Activated CD4-positive, CD25-positive, alpha-beta regulatory T cell treated with anti-CD3 and anti-CD28 coated beads, Interleukin-2, amount 50 U/mL, for 16 hours (primary cell): ENCODE data around the gene AUTS2.

ENCODE experiments used
- DNase-seq: peaks from one replicate; pipeline ENCODE4 v3.0.0-alpha.2; 2020; ENCODE audit warnings: low read depth, low spot score

AUTS2 gene

GRCh38 chr7:70029993-70030392, 431.7 kb downstream of the AUTS2 start:
- DNase-seq: no peak

- no peak for DNase-seq
Observed at GRCh38 chr7:70030745-70031144, 432.5 kb downstream of the AUTS2 start.

- DNase-seq: no peak
Observed at GRCh38 chr7:70031245-70031644, 433.0 kb downstream of the AUTS2 start.

DNA sequence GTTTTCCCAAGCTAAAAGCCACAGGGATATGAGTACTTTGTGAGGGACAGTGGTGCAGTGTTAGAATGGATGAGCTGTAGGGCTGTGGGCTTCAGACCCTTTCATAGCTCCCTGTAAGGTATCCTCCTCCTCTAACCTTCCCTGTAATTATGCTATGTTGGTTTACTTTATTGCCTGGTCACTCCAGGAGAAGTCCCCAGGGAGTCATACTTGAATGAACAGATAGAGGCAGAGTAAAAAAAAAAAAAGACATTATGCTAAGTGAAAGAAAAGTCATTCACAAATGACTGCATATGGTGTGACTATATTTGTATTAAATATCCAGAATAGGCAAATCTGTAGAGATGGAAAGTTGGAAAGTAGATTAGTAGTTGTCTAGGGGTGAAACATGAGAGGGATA, 434.4 kb downstream of the AUTS2 start:
- no peak for DNase-seq

DNA sequence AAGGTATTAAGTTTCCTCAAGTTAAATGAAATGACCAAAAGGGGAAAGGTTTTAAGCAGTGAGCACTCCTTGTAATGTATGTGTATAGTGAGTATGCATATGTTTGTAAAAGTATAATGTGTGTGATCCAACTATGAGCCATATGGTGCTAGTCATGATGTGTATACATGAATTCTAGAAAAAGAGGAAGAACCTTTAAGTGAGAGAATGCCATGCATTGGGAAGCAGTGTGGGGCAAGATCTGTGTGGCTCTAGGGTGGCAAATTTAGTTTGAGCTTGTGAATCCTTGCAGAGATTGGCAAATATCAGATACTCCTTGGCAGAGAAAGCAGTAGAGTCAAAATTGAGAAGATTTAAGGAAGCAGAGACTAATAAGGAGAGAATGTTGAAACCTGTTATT, 435.0 kb downstream of the AUTS2 start:
- DNase-seq: no peak

GRCh38 chr7:70034999-70035398, 436.7 kb downstream of the AUTS2 start:
- no peak for DNase-seq

DNA sequence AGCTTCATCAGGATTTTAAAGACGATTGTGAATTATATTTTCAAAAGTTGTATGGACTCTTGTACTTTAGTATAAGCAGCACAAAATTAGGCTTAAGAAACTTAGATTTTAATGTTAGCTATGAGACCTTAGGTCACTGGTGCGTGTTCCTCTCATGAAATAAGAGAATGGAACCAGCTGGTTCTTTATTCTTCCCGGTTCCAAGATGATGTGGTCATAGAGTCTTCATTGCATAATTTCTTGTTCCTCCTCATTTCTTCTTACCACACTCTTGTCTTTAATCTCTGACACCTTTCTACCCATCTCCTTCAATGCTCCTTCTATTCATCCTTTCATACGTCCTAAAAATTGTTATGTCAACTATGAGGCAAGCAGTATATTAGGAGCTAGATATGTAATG, 437.2 kb downstream of the AUTS2 start:
- DNase-seq: no peak

DNA sequence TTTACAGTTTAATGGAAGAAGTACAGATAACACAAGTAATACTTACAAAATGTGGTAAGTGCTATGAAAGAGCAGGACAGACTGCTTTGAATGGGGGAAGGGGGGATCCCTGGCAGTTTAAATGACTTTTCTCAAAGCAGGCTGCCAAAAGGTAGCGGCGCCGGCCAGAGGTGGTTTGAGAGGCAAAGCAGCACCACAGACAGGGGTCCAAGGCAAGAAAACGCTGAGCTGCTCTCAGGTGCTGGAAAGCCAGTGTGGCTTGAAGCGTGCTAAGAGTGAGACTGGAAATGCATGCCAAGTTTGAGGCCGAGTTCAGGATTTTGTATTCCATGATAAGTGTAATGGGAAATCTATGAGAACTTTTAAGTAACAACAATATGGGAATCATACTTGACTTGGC, 437.7 kb downstream of the AUTS2 start:
- DNase-seq: no peak

GRCh38 chr7:70036695-70037094, 438.4 kb downstream of the AUTS2 start:
- no peak for DNase-seq

DNA sequence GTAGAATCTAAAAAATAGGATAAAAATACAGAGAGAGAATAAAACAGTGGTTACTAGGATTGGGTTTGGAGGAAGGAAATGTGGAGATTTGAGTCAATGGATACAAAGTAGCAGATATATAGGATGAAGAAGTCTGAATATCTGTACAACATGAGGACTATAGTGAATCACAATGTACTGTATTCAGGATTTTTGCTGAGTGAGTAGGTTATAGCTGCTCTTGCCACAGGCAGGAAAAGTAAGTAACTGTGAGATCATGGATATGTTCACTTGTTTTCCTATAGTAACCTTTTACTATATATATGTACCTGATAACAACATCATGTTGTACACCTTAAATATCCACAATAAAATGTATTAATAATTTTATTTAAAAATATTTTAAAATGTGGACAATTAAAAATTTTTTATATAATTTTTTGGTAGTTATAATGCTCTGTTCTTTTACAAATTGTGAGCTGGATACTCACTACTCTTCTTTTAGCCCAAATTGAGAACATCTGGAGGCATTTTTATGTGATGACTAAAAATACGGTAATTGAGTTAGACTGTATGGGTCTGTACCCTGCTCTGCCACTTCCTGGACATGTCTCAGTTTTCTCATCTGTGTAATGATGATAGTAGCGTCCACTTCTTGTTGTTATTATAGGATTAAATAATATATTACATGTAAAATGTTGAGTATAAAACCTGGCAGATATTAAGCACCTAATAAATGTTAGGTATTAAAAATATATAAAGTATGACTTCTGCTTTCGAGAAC, 439.1 kb downstream of the AUTS2 start:
- no peak for DNase-seq

DNA sequence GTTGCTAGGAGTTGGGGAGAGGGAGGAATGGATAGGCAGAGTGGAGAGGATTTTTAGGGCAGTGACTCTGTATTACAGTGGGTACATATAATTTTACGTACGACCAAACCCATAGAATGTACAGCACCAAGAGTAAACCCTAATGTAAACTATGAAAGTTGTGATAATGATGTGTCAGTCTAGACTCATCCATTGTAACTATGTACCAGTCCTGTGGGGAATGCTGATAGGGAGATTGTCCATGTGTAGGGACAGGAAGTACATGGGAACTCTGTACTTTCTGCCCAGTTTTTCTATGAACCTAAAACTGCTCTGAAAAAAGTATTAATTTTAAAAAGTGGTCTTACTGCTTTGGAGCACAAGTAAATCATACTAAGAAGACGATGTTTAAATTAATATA, 441.8 kb downstream of the AUTS2 start:
- DNase-seq: no peak

GRCh38 chr7:70040970-70041766, 442.9 kb downstream of the AUTS2 start:
- DNase-seq: no peak

DNA sequence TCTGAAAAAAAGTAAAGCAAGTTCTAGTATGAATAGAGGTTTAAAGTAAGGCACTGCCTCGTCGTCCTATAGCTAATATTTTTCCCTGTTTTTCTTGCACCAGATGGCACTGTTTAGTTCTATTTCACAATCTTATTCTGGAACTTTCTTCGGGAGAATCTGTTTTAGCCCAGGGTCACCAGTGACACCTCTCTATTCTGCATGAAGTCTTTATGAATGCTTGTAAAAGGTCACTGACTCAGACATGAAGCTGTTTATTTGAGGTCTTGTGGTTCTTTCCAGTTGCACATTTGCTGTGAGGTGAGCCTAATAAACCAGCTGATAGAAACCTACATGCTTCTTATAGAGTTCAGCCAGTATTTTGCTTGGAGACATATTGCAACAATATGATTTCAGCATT, 444.3 kb downstream of the AUTS2 start:
- no peak for DNase-seq

- DNase-seq: no peak
Observed at GRCh38 chr7:70043015-70043538, 444.8 kb downstream of the AUTS2 start.

GRCh38 chr7:70044064-70044463, 445.8 kb downstream of the AUTS2 start:
- DNase-seq: no peak

DNA sequence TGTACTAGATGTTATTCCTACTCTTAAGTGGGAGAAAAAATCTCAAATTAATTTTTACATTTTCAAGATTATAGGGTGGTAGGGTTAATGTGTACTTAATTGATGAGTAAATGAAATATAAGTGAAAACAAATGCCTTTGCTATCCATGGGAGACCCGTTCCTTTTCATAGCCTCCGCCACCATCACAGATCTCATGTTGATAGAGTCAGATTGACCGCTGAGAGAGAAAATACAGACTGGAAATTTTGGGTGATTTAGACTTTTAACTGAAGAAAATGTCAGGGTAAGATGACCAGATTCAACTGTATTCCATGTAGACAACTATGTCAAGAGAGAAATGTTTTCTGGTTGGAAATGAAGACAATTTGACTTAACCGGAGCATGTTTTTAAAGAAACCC, 446.2 kb downstream of the AUTS2 start:
- no peak for DNase-seq

DNA sequence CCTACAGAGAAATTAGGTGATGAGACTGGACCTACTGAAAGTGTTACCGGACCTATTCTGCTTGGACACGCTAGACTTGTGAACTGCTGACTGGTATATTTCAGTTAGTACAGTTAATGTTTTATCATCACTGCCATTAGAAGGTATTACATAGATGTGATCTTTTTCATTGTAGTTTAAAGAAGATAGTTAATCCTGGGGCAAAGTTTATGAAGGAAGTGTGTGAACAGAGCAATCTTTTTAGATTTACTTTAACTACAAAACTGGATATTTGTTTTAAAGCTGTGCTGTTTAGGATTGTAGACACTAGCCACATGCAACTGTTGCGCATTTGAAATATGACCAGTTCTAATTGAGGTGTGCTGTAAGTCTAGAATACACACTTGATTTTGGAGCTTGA, 446.7 kb downstream of the AUTS2 start:
- DNase-seq: no peak

DNA sequence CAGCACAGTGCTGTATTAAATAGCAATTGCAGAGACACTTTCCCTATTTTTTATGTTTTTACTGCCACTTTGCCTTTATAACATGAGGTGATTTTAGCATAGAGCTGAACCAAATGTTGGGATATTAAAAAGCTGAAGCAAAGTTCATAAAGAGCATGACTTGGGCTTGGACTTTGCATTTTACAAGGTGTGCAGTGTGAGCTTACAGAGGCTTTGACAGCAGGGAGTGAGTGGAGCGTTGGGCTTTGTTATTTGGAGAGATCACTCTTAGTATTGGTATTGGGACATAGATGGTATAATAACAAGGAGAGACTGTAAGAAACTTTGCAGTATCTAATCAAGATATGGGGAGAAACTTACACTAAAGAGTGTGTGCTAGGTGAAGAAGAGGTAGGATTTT, 449.1 kb downstream of the AUTS2 start:
- no peak for DNase-seq

DNA sequence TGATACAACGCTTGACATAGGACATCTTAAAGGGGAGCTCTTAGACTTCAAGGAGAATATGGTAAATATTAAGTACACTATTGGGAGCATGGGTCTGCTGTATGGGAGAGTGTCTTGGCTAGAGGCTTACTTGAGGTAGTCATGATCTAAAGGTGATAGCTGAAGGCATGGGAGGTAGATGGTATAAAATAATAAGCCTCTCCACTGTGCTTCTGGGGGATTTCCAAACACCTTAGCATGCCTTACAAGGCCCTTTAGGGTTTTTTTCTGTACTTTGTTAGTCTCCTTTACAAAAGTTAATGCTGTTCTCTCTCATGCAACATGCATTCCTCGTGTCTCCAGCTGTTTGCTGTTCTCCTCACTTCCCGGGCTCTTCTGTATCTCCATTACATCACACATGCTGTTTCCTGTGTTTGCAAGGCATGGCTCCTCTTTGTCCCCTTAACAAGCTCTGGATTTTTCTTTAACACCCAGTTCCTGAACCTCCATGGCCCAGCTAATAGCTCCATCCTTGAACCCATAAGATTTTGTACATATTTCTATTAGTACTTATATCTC, 449.7 kb downstream of the AUTS2 start:
- DNase-seq: no peak

DNA sequence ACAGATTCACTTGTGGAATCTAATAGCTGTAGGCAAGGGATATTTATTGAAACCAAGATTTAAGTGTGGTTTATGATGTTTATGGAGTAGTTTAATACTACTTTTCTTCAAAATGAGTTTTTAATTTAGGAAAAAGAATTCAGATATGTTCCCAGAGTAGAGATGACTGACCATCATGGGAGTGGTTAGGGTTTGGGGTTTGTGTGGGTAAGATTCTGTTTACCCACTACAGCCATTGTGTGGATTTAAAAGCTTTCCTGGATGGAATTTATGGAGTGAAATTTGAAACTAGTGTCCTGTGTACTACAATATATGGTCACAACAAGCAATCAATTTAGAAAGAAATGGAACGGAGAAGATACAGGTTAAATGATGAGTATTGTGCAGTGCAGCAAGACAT, 453.5 kb downstream of the AUTS2 start:
- DNase-seq: no peak

- DNase-seq: no peak
Observed at GRCh38 chr7:70052691-70053090, 454.4 kb downstream of the AUTS2 start.

DNA sequence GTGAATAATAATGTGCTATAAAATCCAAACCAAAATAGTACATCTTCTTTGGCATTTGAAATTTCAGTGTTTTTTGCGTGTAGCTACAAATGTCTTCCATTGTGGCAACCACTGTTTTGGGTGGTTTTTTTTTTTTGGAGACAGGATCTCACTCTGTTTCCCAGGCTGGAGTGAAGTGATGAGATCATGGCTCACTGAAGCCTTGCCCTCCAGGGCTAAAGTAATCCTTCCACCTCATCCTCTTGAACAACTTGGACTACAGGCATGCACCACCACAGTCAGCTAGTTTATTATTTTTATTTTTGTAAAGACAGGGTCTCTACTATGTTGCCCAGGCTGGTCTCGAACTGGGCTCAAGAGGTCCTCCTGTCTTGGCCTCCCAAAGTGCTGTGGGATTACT, 455.1 kb downstream of the AUTS2 start:
- DNase-seq: no peak

GRCh38 chr7:70053989-70054388, 455.7 kb downstream of the AUTS2 start:
- no peak for DNase-seq
